AG09319 (cell line): ENCODE results near the gene NAA16.

ENCODE experiments used
- DNase-seq: peaks from one replicate; pipeline ENCODE4 v3.0.0-alpha.2; 2010; ENCODE audit warnings: low read depth; ENCODE audit errors: extremely low read depth
- TF ChIP-seq, protein P1 (sequence below): IDR thresholded peaks from 2 replicates; pipeline ENCODE4 v1.5.1; 2011; ENCODE audit warnings: low read depth, mild to moderate bottlenecking, inconsistent platforms, low read length, moderate library complexity

The NAA16 gene

DNA sequence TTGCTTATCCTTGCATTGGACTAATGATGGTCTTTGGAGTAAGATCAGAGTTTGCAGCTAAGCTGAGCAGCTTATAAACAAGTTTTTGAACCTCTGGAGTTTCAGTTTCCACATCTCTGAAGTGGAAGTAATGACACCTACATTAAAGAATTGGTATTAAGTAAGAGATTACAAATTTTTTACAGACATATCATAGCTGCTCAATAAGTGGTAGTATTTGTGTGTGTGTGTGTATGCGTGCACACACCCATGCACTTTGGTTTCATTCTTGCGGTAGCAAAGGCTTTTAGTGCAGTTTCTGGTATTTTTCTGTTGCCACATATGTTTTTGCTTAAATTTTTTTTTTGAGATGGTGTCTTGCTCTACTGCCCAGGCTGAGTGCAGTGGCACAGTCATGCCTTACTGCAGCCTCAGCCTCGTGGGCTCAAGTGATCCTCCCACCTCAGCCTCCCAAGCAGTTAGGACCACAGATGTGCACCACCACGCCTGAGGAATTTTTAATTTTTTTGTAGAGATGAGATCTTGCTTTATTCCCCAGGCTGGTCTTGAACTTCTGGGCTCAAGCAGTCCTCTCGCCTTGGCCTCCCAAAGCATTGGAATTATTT is 4.5 kb downstream of the NAA16 start:
- TF ChIP-seq, protein P1, sequence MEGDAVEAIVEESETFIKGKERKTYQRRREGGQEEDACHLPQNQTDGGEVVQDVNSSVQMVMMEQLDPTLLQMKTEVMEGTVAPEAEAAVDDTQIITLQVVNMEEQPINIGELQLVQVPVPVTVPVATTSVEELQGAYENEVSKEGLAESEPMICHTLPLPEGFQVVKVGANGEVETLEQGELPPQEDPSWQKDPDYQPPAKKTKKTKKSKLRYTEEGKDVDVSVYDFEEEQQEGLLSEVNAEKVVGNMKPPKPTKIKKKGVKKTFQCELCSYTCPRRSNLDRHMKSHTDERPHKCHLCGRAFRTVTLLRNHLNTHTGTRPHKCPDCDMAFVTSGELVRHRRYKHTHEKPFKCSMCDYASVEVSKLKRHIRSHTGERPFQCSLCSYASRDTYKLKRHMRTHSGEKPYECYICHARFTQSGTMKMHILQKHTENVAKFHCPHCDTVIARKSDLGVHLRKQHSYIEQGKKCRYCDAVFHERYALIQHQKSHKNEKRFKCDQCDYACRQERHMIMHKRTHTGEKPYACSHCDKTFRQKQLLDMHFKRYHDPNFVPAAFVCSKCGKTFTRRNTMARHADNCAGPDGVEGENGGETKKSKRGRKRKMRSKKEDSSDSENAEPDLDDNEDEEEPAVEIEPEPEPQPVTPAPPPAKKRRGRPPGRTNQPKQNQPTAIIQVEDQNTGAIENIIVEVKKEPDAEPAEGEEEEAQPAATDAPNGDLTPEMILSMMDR, result no peak
- DNase-seq, result peak; percentile 28

DNA sequence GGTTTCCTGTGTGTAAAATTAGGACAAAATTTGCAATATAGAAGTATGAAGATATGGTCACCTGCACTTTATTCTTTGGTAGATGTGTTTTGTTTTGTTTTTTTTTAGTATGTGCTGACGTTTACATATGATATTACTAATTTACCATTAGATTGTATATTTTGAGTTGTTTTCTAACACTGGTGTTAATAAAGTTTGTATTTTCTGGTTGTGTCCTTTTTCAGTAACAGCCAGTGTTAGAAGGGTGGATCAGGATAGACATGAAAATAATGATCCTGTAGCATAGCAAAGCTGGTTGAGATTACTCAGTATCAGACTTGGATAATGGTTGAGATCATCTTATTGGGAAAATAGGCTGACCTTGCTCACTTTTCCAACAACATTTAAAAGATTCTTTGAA is 6.2 kb downstream of the NAA16 start:
- TF ChIP-seq, protein P1, result no peak
- DNase-seq, result no peak

GRCh38 chr13:41325752-41326151 is 14.7 kb downstream of the NAA16 start:
- TF ChIP-seq, protein P1, result no peak
- DNase-seq, result no peak

DNA sequence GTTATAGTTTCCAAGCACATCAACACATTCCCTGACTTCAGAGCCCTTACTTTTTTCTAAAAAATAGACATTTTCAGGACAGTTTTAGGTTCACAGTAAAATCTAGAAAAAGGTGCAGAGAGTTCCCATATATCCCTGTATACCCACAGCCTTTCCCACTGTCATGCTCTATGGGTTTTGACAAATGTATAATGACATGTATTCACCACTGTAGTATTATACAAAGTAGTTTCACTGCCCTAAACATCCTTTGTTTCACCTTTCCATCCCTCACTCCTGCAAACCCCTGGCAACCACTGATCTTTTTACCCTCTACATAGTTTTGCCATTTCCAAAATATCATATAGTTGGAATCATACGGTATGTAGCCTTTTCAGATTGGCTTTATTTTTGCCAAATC is 15.6 kb downstream of the NAA16 start:
- TF ChIP-seq, protein P1, result no peak

DNA sequence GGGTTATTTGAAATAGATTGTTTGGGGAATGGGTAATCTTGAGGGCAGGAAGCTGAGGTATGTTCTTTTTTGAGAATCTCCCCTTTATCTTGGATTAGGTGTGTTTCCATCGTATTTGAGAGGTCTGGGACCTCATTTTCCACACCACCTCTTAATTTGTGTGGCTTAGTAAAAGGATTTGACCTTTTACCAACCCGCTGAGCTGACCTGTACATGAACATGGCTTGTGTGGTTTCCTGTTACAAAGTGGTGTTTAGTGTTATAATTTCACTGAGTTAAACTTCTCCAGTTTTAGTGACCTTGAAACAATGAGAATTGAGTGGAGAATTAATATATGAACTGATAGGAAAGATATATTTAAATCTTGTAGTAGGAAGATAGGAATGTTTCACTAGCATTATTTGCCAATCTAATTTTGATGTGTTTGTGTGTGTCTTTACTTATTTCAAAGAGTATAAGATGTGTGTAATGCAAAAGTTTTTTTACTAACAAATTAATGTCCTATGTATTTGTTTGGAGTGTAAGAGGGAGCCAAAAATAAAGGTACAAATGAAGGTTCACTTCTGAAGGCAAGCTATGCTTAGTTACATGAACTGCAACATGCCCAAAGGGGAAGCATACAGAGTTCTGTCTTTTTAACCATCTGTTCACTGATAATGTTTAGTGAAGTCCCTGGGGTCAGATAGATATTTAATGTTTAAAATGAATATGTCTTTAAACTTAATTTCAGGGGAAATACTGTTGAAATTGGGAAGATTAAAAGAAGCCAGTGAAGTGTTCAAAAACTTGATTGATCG is 17.1 kb downstream of the NAA16 start:
- TF ChIP-seq, protein P1, result no peak
- DNase-seq, result no peak

More for the DNA sequence above, 15.6 kb downstream of the NAA16 start:
- DNase-seq, result no peak

DNA sequence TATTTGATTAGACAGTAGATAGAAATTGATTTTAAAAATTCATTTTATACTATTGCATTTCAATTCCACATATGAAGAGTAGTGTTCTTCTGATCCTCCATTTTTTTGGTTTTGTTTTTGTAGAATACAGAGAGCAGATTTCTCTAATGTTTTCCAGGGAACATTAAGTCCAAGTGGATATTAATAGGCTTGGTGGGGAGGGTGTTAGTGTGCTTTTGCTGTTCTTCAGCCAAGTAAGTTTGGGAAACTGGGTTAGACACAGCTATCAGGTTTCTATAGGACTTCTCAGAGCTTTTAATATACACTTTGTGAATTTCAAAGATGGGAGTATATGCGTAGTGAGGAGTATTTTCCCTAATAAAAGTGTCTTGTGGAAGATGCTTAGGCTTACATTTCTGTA is 21.8 kb downstream of the NAA16 start:
- TF ChIP-seq, protein P1, result no peak
- no peak for DNase-seq

DNA sequence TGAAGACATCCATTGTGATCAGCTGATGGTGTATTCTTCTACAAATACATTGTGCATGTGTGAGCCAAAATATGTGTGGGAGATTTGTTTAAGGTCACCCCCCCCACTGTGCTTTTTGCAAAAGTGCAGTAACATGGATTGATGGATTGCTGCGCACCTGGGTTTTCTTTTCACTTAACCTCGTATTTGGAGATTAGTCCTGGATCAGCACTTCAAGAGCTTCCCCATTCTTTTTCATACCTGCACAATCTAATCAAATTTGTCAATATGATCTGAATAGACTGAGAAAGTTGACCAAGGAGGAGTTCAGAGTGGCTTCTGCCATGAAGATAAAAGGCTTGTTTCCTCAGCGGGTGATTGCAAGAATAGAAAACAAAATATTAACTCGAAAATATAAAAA is 23.7 kb downstream of the NAA16 start:
- no peak for DNase-seq
- TF ChIP-seq, protein P1, result no peak
